Left colon (tissue), 2 donors: Measurements from ENCODE around the gene PLA2G4D. TPM values are rescaled to one million over a fixed set of nuclear protein-coding genes. Genes with fewer than 3 reads are reported as not detected.

Experiments used
- ATAC-seq: fragments of 200-7000 bp; cut with Tn5 transposase; one replicate; pipeline ENCODE4 v1.9.1; 2020; ENCODE audit warnings: mild to moderate bottlenecking, moderate library complexity
- DNase-seq, 2 donors: peaks; one replicate each; pipeline ENCODE4 v3.0.0-alpha.2; 2020
- intact Hi-C, 2 donors: fragments of 100-400 bp; cut with DNase I in 1 of 2; cut with micrococcal nuclease in 1 of 2; formaldehyde crosslinking; loops; one replicate each; pipeline versions ENCODE4 v1.11.2 to v1.14.0; 2022; cut with DNase I, micrococcal nuclease
- total RNA-seq, 2 donors: library from RNA; stranded (reverse); fragmentation: NEBNext Ultra II Directional; extraction: Animal tissue kit (Norgen Biotek cat#: 25700); gene quantifications; one replicate each; pipeline ENCODE4 v1.2.1, GENCODE V29; 2021
- donor health status: DM: no; HTN: no; CAD: no.
- donor health status: DM: yes; HTN: yes; CAD: no.

The PLA2G4D gene
- total RNA-seq, 2 donors from 2014 or later, result 0.18 to 0.31 TPM

DNA sequence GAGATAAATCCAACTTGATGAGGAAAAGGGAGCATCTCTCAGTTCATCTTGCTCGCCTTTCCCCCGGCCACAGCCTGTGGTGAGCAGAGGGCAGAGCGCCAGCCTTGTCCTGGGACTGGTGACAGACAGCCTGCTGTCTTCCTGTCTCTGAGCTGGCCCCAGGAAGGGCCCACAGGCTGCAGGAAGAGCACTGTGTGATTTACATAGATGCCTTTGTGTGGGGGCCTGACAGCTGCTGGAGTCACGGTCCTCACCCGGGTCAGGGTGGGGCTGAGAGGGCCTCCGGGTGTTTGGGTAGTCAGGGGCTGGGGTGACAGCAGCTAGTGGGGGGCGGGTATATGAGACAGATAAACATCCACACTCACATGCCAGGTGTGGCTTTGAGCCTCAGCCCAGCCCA lies 29.3 kb downstream of the PLA2G4D start:
- DNase-seq (no peak), ATAC-seq (no peak)
- intact Hi-C loops, result loop anchor here in 1 of 2 donors (10.0 kb wide), 1 partner anchor 70 kb away; no protein-coding TSS in a partner anchor

GRCh38 chr15:42064271-42064670 lies 30.1 kb downstream of the PLA2G4D start:
- intact Hi-C loops, result loop anchor here in 1 of 2 donors (10.0 kb wide), 1 partner anchor 69 kb away; no protein-coding TSS in a partner anchor
- DNase-seq (no peak), ATAC-seq (no peak)

DNA sequence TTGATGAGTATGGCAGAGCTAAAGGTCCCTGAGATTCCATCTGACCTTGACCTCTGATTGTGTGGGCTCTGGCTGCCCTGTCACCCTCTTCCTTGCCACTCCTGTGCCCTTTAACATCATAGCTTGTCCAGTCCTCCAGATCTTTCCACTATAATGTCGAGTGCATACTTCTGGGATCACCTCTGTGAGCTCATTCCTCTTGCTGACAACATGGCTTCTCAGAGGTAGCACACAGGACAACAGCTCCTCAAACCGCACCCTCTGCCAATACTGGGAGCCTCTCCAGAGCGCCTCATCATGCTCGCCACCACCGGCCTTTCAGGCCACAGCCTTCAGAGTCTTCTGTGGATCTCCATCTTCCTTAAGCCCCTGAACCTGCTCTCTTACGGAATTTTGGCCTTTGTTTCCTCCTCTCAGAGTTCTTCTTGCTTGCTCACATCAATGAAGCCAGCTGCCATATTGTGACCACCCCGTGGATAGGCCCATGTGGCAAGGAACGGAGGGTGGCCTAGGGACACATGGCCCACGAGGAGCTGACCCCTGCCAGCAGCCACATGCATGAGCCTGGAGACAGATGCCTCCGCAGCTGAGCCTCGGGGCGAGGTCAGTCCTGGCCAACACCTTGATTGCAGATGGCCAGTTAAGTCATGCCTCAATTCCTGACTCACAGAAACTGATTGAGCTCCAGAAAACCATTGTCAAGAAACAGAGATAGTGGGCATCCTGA lies 31.1 kb downstream of the PLA2G4D start:
- intact Hi-C loops, result loop anchor here in 1 of 2 donors (10.0 kb wide), 1 partner anchor 68 kb away; no protein-coding TSS in a partner anchor
- no peak for ATAC-seq
- DNase-seq, result no peak

GRCh38 chr15:42062284-42062806 lies 32.0 kb downstream of the PLA2G4D start:
- intact Hi-C loops, result loop anchor here in 1 of 2 donors (10.0 kb wide), 1 partner anchor 68 kb away; no protein-coding TSS in a partner anchor
- no peak for DNase-seq
- no peak for ATAC-seq

DNA sequence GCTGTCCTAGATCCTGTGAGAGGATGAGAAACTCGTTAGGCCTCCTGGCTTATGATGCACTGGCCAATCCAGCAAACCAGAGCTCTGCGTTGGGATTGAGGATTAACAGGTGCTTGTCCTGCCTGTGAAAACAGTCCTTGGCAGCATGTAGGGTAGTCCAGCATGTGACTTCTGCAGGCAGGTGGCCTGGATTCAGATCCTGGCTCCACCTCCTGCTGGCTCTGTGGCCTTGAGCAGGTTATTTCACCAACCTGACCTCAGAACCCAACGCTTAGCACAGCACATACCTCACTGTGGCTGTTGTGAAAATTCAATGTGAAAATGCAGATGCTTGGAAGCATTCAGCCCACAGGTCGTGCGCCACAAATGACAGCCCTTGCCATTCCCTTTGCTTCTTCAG lies 33.6 kb downstream of the PLA2G4D start:
- DNase-seq (no peak), ATAC-seq (no peak)
- intact Hi-C loops, result loop anchor here in 1 of 2 donors (10.0 kb wide), 1 partner anchor 66 kb away; no protein-coding TSS in a partner anchor

GRCh38 chr15:42060477-42060763 lies 33.9 kb downstream of the PLA2G4D start:
- ATAC-seq (no peak), DNase-seq (no peak)
- intact Hi-C loops, result loop anchor here in 1 of 2 donors (10.0 kb wide), 1 partner anchor 66 kb away; no protein-coding TSS in a partner anchor

GRCh38 chr15:42059661-42060476 lies 34.5 kb downstream of the PLA2G4D start:
- ATAC-seq, result peak; percentile 12

DNA sequence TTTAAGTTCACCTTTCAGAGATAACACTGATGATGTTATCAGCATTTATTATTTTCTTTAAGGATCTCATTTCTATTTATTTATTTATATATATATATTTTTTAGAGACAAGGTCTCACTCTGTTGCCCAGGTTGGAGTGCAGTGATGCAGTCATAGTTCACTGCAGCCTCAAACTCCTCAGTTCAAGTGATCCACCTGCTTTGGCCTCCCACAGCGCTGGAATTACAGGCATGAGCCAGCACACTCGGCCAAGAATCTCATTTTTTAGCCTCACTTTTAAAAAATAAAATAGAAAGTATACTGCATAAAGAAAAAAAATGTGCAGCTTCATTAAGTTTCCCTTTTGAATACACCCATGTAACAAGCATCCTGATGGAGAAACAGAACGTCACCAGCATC lies 35.6 kb downstream of the PLA2G4D start:
- ATAC-seq (no peak), DNase-seq (no peak)
- intact Hi-C loops, result no loop called here

More at GRCh38 chr15:42059661-42060476, 34.5 kb downstream of the PLA2G4D start:
- intact Hi-C loops, result loop anchor here in 1 of 2 donors (10.0 kb wide), 1 partner anchor 65 kb away; no protein-coding TSS in a partner anchor
- DNase-seq, result peak in 1 of 2 donors; percentile 77

DNA sequence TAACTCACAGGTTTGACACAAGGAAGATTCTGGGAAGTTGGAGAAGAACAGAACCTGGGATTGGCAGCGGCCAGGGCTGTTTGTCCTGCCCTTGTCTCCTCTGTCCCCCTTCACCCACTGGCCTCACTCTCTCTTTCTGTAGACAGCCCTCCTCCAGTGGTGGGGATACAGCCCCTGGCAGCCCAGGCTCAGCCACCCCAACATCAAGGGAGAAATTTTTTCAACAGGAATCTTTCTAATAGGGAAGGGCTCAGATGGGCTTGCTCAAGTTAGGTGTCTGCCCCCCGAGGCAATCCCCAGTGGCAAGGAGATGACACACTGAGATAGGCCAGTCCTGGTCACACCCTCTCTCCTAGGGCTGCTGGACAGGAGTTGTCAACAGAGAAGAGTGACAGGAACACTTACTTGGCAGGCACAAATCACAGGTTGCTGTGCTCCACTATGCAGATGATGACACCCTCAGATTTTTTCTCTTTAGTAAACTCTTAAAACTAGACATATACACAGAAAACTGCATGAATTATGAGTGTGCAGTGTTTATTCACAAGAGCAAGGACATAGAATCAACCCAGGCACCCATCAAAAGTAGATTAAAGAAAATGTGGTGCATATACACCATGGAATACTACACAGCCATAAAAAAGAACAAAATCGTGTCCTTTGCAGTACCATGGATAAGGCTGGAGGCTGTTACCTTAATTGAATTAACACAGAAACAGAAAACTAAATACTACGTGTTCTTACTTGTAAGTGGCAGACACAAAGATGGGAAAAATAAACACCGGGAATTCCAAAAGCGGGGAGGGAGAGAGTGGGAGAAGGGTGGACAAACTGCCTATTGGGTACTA lies 36.3 kb downstream of the PLA2G4D start:
- ATAC-seq, result peak; percentile 43
- intact Hi-C loops, result no loop called here
- peak in 1 of 2 donors; percentile 56 for DNase-seq

DNA sequence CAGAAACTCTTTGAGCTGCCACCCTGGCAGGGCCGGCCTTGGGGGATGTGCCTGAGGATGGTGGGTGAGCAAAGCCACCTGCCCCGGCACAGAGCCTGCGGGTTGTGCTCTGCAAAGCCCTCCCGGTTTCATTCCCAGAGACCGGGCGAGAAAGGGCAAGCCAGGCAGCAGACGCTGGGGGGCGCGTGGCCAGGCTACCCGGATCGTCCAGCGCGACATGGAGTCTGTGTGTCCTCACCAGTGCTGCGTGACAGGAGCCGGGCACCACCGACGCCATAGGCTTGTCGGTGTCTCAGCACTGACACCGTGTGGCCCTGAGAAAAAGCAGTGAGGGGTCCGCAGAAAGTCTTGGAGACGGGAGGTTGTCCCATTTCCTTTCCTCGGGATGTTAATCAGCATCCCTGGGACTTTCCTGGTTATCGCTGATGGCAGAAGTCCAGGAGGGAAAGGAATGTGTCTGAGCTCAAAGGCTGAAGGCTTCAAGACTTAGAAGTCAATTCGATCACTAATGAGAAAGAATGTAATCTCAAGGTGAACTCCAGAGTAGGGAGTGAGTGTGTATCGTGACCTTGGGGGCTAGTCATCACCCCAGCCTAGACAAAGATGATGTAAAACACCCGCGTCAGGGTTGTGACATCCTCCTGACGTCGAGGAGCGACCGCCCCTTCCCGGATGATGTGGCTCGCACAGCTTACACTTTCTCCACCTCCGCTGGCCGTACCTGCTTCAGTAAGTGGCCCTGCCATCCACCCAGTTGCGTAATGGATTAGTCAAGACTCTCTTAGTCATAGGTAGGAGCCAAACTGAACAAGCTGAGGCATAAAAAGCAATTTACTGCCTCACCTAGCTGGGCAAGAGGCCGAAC lies 37.2 kb downstream of the PLA2G4D start:
- DNase-seq (peak; percentile 74 to 94), ATAC-seq (peak; percentile 91)
- intact Hi-C loops, result no loop called here

DNA sequence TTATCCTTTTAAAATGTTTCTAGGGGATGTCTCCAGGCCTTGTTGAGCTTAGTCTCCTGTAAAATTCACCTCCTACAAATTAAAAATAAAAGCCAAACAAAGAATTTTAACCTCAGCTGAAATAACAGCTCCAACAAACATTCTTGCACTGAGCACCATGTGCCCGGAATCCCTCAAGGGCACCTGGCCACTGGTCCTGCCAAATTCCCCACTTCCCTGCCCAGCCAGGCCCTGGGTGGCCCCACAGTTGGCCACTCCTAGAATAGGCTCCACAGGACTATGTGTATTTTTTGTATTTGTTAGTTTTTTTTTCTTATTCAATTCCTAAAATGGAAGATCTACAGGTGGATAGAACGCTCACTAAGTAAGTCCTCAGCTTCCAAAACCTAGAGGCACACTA lies 40.4 kb downstream of the PLA2G4D start:
- ATAC-seq, result no peak
- intact Hi-C loops, result no loop called here
- DNase-seq, result no peak

- intact Hi-C loops, result no loop called here
- DNase-seq (no peak), ATAC-seq (no peak)
Observed at GRCh38 chr15:42053010-42053409, 41.4 kb downstream of the PLA2G4D start.

GRCh38 chr15:42050484-42051255 lies 43.7 kb downstream of the PLA2G4D start:
- ATAC-seq, result no peak
- no peak for DNase-seq
- intact Hi-C loops, result no loop called here

DNA sequence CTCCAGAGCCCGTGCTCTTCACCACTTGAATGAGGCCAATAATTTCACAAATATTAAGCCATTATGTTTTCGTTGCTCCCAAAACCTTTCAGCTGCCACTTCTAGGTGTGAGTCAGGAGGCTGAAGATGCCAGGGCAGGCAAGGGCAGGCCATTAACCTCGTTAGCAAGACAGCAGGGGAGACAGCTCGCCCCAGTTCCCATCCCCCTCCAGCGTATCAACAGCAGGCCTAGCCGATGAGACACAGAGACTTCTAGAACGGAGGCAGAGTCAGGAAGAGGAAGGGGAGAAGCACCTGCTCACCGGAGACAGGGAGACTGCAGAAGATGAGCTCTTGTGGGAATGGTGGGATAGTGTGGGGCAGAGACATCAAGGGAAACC lies 45.6 kb downstream of the PLA2G4D start:
- DNase-seq (no peak), ATAC-seq (no peak)
- intact Hi-C loops, result no loop called here

GRCh38 chr15:42048080-42048820 lies 46.1 kb downstream of the PLA2G4D start:
- intact Hi-C loops, result no loop called here

GRCh38 chr15:42046597-42046996 lies 47.8 kb downstream of the PLA2G4D start:
- ATAC-seq (peak; percentile 83), DNase-seq (no peak)
- intact Hi-C loops, result no loop called here

More at GRCh38 chr15:42048080-42048820, 46.1 kb downstream of the PLA2G4D start:
- ATAC-seq (no peak), DNase-seq (no peak)
